Uterus (tissue), 2 donors: Measurements from ENCODE around the gene ATG2A.

ENCODE experiments used
- CTCF ChIP-seq, 4 experiments: fragments of 200-600 bp in 2 of 4; fragments of 450-650 bp in 2 of 4; sonication (generic) in 2 of 4; IDR thresholded peaks; one replicate each; pipeline ENCODE4 v1.5.1; 2016 to 2019; ENCODE audit warnings: antibody characterized with exemption in 4 of 4, mild to moderate bottlenecking in 2 of 4, moderate library complexity in 1 of 4
- POLR2A ChIP-seq, 2 donors: fragments of 450-650 bp; IDR thresholded peaks; one replicate each; pipeline ENCODE4 v1.6.1; 2016; ENCODE audit warnings: antibody characterized with exemption in 2 of 2, mild to moderate bottlenecking in 1 of 2, moderate library complexity in 1 of 2

GRCh38 chr11:64862987-64863390 is 54.0 kb downstream of the ATG2A start:
- TF ChIP-seq CTCF (IDR thresholded peaks at IDR 0.05) (no peak), POLR2A (IDR thresholded peaks at IDR 0.05) (no peak)
